D341Med (cell line): Measurements from ENCODE around the gene ZC3H7B.

Experiments
- DNase-seq: peaks from one replicate; pipeline ENCODE4 v3.0.0; 2012; ENCODE audit warnings: low spot score

Gene ZC3H7B

DNA sequence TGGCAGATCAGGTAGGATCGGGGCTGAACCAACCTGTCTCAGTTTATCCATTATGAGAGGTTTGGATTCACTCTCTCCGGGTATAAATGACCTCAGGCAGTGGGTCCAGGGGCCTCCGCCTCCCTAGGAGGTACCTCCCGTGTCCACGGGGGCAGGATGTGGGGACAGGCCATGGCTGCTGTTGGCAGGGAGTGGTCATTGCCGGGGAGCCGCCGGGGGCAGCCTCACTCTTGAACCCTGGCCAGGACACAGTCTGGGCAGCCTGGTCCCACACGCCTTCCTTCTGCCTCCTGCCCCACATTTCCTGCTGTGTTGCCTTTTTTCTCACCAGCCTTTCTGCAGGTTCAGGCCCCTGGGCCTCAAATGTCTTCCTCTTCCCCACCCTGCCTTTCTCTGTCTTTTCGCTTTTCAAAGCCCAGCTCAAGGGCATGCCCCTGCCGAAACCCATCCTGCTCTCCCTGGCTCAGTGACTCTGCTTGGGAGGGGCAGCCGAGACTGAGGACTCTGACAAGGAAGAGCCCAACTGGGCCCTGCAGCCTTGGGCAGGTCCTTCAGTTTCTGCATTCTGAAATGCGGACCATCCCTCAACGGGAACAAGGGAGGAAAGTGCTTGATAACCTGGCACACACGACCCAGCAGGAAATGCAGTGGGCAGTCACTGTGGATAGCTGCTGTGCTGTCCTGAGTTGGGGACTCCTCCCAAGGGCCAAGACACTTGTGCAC is 31.1 kb downstream of the ZC3H7B start:
- no peak for DNase-seq

DNA sequence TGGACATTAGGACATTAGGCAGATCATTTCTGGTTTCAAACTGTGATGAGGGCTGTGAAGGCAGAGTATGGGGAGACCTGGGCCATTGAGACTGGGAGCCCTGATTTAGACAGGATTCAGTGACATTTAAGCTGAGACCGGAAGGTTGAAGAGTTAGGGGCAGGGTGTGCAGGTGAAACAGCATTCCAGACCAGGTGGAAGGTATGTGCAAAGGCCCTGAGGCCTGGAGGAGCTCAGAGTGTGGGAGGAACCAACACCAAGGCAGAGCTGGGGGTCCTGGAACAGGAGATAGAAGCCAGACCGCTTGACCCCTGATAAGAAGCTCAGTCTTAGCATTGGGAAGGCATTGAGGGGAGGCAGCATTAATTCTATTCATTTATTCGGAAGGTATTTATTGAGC is 32.5 kb downstream of the ZC3H7B start:
- DNase-seq = no peak

DNA sequence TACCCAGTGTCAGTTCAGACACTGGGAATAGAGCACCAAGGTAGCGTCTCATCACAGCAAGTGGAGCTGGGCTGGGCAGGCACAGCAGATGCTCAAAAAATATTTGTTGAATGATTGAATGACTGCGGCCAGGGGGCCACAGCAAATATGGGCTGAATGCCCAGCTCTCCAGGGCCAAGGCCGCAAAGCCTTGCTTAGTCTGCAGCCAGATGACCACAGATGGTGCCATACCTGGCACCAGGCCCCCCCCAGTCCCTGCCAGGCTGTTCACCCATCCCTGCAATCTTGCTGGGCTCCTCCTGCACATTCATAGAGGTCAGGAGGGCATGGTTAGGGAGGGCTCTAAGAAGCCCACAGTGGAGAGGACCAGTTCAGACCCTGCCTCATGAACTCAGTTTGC is 32.9 kb downstream of the ZC3H7B start:
- DNase-seq = no peak

DNA sequence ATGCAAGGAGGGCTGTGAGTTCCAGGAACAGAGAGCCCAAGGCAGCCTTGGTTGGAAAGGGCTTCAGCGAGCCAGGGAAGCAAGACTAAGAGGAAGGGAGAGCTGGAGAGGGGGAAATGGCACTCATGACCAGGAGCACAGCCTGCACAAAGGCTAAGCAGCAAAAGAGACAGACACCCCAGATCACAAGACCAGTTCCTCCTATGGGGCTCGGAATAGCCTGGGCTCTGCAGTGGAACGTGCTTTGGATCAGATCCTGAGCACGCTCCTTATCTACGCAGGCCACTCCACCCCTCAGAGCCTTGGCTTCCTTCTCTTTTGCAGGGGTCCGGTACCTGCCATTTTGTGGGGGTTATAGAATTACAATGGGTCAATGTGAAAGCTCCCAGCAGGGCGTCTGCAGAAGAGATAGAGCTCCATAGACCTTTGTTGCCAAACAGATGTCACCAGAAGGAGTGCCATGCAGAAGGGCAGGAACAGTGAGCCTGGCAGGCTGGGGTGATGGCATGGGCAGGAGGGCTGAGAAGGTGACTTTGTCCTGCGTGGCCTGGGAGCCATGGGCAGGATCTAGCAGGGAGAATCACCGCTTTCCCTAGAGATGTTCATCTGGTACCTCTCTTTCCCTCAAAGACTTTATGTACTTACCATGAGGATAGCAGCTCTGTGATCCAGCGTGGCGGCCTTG is 33.8 kb downstream of the ZC3H7B start:
- no peak for DNase-seq

DNA sequence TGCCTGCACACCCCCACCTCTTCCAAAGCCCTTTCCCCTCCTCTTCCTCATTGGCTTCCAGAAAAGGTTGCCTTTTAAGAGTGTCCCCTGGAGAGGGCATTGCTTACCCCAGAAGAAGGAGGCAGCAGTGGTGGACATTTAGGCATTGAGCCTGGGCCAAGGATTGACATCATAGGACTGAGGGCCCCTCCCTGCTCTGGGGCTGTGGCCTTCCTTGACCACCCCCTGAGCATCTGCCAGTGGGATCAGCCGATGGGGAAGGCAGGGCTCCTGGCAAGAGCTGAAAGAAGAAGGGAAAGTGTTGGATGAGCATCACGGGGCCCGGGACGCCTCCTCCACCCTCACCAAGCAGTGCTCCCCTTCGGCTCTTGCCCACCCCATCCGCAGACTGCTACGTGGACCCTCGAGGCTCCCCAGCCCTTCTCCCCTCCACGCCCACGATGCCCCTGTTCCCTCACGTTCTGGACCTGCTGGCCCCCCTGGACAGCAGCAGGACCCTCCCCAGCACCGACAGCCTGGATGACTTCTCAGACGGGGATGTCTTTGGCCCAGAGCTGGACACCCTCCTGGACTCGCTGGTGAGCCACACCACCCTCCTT is 37.4 kb downstream of the ZC3H7B start:
- no peak for DNase-seq

DNA sequence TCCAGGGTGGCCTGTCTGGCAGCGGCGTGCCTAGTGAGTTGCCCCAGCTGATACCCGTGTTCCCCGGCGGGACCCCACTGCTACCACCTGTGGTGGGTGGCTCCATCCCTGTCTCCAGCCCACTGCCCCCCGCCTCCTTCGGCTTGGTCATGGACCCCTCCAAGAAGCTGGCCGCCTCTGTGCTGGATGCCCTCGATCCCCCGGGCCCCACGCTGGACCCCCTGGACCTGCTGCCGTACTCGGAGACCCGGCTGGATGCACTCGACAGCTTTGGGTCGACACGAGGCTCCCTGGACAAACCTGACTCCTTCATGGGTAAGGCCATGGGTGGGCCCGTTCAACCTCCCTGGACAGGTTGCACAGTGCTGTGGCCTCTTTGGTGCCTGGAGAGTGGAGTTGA is 38.5 kb downstream of the ZC3H7B start:
- DNase-seq = no peak

DNA sequence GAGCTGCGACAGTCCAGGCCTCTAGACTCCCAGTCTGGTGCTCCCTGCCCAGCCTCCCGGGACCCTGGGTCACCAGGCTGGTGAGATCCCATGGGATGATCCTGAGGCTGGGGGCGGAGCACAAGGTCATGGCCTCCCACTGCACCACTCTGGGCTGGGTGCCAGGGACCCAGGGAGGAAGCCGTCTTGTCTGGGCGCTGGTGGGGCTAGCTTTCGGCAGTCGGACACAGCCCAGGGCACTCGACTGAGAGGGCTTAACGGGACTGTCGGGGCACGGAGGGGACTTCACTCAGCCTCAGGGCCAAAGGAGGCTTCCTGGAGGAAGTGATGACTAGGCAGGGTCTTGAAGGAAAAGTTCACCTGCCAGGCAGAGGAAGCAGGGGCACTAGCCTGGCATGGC is 39.0 kb downstream of the ZC3H7B start:
- DNase-seq = no peak

DNA sequence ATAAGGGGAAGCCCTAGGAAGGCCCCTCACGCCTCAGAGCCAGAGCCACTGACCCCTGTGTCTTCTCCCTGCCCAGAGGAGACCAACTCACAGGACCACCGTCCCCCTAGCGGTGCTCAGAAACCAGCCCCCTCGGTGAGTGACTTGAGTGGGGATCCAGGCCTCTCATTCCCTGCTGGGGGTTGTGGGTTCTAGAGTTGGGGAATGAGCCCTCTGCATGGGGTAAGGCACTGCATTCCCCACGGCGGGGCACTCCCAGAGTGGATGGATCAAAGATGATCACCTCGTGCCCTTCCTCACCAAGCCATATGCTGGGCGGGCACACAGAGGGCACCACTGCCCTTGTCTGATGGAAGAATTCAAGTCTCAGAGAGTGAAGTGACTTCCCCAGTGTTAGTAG is 39.7 kb downstream of the ZC3H7B start:
- no peak for DNase-seq

DNA sequence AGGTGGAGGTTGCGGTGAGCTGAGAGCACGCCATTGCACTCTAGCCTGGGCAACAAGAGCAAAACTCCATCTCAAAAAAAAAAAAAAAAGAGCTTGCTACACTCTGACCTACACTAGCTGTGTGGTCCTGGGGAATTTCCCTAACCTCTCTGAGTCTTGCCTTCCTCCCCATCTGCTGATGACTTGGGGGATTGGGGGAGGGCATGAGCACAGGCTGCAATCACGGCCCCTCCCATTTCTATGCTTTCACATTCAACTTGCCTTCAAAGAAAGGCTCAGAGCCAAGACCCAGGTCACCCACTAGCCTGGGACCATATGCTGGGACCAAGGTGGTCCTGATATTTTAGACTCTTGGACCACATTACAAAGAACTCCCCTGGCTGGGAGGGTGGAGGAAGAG is 40.7 kb downstream of the ZC3H7B start:
- DNase-seq = no peak

DNA sequence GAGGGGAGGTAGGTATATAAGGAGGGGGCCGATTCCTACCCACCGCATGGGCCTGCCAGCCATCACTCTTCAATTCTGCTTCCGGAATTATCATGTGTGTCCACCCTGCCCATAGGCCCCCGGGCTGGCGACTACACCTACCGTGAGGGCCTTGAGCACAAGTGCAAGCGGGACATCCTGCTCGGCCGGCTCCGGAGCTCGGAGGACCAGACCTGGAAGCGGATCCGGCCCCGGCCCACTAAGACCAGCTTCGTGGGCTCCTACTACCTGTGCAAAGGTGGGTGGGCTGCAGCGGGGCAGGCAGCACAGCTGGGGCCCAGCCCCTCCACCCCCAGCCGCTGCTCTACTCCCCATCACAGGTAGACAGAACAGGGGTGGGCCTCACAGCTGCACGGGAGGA is 42.0 kb downstream of the ZC3H7B start:
- DNase-seq = no peak

DNA sequence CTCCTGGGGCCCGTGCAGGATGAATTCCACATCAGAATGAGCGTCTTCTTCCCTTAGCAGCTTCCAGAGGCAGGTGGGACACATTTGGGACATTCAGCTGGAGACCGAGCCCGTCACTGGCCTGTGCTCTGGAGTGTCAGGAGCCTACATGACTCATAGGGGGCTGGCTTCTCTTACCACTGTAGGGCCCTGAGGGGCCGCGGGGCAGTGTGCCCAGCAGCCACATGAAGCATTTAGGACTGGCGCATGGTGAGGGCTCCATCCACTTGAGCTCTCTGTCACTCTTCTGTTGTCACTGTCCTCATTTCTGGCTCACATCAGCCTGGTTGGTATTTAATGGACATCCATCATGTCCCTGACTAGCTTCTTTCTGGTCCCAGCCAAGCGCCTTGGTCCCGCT is 42.4 kb downstream of the ZC3H7B start:
- DNase-seq = no peak

DNA sequence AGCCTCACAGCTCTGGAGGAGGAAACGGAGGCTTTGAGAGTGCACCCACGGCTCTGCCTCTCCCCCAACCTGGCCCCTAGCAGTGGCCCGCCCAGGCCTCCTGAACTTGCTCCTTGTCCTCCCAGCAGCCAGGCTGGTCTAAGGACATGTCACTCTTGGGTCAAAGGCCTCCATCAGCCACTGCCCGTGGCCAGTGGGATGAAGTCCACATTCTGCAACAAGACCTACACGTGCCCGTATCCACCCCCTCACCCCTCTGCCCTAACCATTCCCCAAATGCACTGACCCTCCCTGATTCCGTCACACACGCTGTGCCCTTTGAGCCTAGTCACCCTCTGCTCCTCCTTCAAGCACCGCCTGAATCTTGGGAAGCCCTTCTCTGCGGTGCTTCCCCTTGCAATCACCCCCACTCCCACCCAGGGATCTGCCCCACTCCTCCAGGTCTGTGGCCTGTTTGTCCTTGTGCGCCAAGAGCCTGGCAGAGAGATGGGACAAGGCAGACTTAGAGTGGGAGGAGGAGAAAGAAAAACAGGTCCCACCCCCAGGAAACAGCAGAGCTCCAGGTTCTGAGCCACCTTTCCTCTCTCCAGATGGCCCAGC is 43.0 kb downstream of the ZC3H7B start:
- no peak for DNase-seq

DNA sequence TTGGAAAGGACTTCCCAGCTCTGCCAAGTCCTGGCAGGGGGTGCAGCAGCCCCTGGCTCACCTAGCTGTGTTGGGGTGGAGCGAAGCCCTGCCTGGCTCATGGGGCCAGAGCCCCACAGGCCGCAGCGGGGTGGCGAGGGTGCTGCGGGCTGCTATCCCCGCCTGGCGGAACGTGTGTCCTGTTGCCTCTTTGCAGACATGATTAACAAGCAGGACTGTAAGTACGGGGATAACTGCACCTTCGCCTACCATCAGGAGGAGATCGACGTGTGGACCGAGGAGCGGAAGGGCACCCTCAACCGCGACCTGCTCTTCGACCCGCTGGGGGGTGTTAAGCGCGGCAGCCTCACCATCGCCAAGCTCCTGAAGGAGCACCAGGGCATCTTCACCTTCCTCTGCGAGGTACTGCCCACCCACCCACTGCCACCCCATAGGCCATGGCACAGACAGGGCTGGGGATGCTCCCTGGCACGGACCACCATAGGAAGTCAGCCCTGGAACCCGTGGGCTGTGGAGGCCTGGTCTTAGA is 44.5 kb downstream of the ZC3H7B start:
- no peak for DNase-seq

DNA sequence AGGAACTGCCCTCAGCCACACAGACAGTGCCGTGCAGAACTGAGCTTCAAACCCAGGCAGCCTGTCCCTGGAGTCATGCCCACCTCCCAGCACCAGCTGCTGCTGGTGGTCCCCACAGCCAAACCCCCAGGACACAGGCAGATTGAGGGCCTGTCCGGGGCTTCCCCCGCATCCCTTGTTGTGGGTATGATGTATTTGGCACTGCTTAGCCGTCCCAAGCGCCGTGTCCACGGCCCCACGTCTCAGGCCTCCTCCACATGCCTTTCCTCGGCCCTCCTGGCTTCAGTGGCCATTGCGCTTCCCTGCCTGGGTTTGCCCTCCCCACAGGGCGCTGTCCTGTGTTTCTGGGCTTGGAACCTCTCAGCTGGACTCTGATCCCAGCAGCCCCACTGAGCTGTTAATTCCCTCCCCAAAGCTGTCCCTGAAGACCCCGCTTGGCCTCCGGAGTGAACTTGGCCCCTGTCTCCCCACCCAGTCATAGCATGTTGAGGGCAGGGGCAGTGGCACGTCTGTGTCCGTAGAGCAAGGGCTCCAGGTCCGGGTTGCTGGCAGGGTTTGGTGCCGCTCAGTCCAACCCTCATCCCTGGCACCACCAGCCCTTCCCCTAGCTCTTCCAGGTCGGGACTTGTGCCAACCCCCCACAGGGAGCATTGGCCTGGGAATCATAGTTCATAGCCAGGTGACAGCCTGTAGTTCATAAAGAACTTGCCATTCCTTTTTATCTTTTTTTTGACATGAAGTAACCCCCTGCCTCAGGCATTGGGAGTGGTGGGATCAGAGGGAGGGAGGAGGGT is 45.9 kb downstream of the ZC3H7B start:
- no peak for DNase-seq

DNA sequence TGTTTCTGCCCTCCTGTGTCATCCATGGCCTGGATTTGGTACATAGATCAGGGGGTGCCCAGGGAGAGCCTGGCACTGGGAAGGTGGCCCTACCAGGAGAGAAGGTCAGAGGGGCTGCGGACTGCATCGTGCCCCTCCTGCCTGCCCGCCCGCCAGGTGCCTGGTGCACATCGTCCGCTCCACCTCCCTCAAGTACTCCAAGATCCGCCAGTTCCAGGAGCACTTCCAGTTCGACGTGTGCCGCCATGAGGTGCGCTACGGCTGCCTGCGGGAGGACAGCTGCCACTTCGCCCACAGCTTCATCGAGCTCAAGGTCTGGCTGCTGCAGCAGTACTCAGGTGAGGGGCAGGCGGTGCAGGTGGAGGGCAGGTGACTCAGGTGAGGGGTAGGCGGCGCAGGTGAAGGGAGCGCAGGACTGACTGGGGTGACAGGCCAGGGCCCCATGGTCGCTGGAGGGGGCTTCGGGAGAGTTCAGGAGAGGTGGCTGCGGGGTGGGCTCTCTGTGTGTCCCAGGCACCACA is 47.7 kb downstream of the ZC3H7B start:
- DNase-seq = no peak

DNA sequence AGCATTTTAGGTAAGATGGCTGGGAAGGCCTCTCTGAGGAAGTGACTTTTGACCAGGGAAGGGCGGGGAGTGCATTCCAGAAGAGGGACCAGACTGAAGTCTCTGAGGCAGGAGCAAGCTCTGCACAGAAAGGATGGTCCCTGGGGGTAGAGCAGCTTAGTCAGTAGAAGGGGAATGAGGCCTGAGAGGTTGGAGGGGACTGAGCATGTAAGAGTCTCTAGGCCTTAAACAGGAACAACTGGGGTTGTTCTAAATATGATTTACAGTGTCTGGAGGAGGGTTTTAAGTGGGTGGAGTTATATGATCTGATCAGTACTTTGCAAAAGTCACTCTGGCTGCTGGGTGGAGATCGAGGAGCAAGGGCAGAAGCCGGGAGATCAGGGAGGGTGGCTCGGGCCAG is 48.8 kb downstream of the ZC3H7B start:
- DNase-seq = no peak

DNA sequence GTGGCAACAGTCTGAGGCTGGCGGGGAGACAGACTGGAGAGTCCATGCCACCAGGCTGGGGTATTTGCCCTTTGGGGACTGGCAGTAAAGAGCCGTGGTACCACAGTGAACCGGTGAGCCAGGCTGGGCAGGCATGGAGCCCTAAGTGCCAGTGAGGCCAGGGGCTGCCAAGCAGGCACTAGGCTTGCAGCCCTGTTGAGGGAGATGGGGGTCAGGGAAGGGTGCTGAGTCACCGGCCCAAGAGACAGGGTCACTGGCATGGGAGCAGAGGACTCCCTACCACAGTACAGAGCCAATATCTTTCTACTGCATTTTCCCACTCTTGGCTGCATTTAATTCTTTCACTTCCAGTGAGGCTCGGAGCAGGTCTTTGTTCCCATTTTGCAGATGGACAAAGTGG is 49.7 kb downstream of the ZC3H7B start:
- no peak for DNase-seq

DNA sequence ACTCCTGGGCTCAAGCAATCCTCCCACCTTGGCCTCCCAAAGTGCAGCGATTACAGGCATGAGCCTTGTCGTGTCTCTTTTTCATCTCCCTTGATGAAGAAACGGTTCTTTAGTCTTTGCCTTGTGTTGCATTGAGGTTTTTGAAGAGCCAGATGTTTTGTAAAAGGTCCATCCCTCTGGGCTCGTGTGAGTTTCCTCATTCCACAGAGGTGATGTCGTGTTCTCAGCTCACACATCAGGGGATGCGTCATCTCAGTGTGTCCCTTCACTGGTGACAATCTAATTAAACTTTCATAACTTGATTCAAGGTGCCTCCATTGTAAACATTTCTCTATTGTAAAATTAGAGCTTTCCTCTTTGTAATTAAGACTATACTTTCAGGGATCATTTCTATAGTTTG is 50.7 kb downstream of the ZC3H7B start:
- DNase-seq = no peak

DNA sequence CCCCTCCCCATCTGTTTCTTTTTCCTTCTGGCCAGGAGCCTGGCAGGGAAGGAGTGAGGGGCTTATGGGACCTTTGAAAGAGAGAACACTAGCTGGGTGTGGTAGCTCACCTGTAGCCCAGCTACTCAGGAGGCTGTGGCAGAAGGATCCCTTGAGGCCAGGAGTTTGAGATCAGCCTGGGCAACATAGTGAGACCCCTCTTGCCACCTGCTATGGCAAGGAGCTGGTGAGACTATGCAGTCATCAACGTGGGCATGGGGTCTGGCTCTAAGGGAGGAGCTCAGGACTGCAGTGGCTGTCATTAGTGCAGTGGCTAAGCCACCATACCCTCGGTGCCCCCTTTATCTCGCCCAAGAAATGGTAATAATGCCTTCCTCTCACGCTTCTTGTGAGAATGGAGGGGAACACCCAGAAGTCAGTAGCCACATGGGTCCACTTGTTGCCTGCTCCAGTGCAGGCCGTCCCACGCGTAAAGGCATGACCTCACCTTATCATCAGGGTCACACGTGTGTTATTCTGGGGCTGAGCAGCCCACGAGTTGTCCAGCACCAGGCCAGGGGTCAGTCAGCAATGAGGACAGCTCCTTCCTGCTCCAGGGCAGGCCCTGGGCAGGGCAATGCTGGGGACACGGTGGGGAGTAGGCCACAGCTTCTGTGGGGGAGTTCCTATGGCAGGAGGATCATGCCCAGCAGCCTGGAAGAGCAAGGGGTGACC is 52.7 kb downstream of the ZC3H7B start:
- no peak for DNase-seq

DNA sequence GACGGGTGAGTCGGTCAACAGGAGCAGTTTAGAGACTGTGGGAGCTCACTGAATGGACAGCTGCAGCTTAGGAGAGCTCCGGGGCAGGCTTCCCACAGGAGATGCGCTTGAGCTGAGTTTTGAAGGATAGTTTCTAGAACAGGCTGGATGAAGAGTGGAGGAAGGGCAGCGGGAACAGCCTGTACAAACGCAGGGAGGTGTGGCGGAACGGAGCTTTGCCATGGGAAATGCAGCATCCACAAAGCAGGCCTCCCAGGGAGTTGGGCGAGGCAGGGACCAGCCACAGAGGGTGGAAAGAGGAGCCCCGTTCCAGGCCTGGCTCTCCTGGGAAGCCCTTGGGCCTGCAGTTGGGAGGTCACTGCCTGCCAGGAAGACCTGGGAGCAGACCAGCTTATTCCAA is 53.7 kb downstream of the ZC3H7B start:
- no peak for DNase-seq

DNA sequence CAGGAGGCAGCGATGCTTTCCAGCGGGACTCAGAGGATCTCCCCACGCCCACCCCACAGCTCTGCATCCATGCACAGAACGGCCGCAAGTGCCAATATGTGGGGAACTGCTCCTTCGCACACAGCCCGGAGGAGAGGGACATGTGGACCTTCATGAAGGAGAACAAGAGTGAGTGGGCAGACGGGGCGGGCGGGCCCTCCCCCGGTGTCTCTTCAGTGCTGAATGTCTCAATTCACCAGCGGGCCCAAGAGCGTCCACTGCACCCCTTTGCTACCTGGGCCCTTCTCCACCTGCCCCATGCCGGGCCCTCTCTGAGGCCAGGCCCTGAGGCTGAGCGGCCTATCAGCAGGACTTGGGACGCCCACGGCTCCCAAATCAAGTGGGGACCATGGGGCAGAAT is 54.6 kb downstream of the ZC3H7B start:
- DNase-seq = no peak
